Measurements from ENCODE around the gene SLC35G3. TPM values are rescaled to one million over a fixed set of nuclear protein-coding genes. Genes with fewer than 3 reads are reported as not detected.
"Not testable (repeated sequence)": the region's sequence is repeated elsewhere in the genome, so short reads cannot be mapped to it uniquely, and the experiment has no call there.

Gene SLC35G3
- total RNA-seq, 2 donors from 2014 or later: not detected

GRCh38 chr17:35235917-35236316 is 41.7 kb upstream of the SLC35G3 start:
- ATAC-seq (no peak), DNase-seq (no peak)
- no peaks in the 10 kb centered on the region for H3K9me3 ChIP-seq
- 92% methylated on average over 2 of the region's 2 CpGs; no CpG with 5 or more reads in 1 of the 2 donors for WGBS, 2 donors
- H3K4me3 ChIP-seq: no peak overlapping the region
- intact Hi-C loops (cut with DNase I): no loop called here
- TF ChIP-seq POLR2A (IDR thresholded peaks at IDR 0.05) (no peak), CTCF (IDR thresholded peaks at IDR 0.05) (no peak)
- H3K4me1 ChIP-seq: no peaks in the 10 kb centered on the region
- no peaks in the 10 kb centered on the region for H3K27me3 ChIP-seq
- H3K36me3 ChIP-seq (replicated peaks in 1 of 2; ENCODE audit: insufficient read depth in 1 of 2, low read depth in 2 of 2): no peaks in the 10 kb centered on the region
- H3K27ac ChIP-seq: no peak overlapping the region

DNA sequence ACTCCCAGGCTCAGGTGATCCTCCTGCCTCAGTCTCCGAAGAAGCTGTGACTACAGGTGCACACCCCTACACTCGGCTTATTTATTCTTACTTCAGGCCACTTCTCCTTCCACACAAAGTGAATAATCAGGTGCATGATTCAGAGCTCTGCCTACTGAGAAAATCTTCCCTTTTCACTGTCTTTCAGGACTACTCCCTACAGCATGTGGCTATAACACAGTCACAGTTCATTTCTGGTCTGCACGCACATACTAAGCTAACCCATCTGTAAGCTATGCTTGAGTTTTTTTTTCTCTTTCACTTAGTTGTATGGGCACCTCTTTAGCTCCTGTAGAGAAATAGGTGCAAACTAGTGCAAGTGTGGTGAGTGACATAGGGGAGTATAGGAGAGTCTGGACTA is 41.1 kb upstream of the SLC35G3 start:
- 78 to 85% methylated on average over 3 of the region's 3 CpGs for WGBS, 2 donors
- ATAC-seq (no peak), DNase-seq (no peak)
- intact Hi-C loops (cut with DNase I): no loop called here
- no peaks in the 10 kb centered on the region for H3K27me3 ChIP-seq
- no peak overlapping the region for H3K27ac ChIP-seq
- no peaks in the 10 kb centered on the region for H3K4me1 ChIP-seq
- no peaks in the 10 kb centered on the region for H3K36me3 ChIP-seq (replicated peaks in 1 of 2; ENCODE audit: insufficient read depth in 1 of 2, low read depth in 2 of 2)
- TF ChIP-seq CTCF (IDR thresholded peaks at IDR 0.05) (no peak), POLR2A (IDR thresholded peaks at IDR 0.05) (no peak)
- no peaks in the 10 kb centered on the region for H3K9me3 ChIP-seq
- H3K4me3 ChIP-seq: no peak overlapping the region

- H3K4me3 ChIP-seq; intact Hi-C loops (cut with DNase I): not testable (repeated sequence)
- WGBS, 2 donors: 72 to 76% methylated on average over 4 of the region's 4 CpGs
Observed at GRCh38 chr17:35234315-35234714, 40.1 kb upstream of the SLC35G3 start.

DNA sequence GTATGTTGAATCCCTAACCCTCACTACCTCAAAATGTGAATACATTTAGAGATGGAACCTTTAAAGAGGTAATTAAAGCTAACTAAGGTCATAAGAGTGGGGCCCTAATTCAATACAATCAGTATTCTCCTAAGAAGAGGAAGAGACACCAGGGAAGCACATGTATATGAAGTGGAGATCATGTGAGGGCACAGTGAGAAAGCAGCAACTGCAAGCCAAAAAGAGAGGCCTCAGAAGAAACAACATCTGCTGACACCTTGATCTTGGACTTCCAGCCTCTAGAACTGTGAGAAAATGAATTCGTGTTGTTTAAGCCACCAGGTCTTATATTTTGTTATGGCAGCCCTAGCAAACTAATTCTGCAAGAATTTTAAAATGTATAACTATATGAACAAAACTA is 35.4 kb upstream of the SLC35G3 start:
- H3K9me3 ChIP-seq: no peaks in the 10 kb centered on the region
- TF ChIP-seq POLR2A (IDR thresholded peaks at IDR 0.05) (no peak), CTCF (IDR thresholded peaks at IDR 0.05) (no peak)
- no peak for ATAC-seq
- intact Hi-C loops (cut with DNase I): no loop called here
- H3K4me1 ChIP-seq: no peaks in the 10 kb centered on the region
- no peak for DNase-seq
- WGBS, 2 donors: 52 to 79% methylated on average over 1 of the region's 1 CpG
- H3K27me3 ChIP-seq: no peaks in the 10 kb centered on the region
- no peak overlapping the region for H3K27ac ChIP-seq
- H3K36me3 ChIP-seq (replicated peaks in 1 of 2; ENCODE audit: insufficient read depth in 1 of 2, low read depth in 2 of 2): no peaks in the 10 kb centered on the region
- no peak overlapping the region for H3K4me3 ChIP-seq

More at GRCh38 chr17:35234315-35234714, 40.1 kb upstream of the SLC35G3 start:
- not testable (repeated sequence) for H3K27ac ChIP-seq; H3K27me3 ChIP-seq; H3K9me3 ChIP-seq; H3K4me1 ChIP-seq; ATAC-seq; DNase-seq; H3K36me3 ChIP-seq (replicated peaks in 1 of 2; ENCODE audit: insufficient read depth in 1 of 2, low read depth in 2 of 2)

- Histone ChIP-seq H3K4me3 (no peak overlapping the region), H3K27ac (no peak overlapping the region), H3K27me3 (no peaks in the 10 kb centered on the region), H3K36me3 (replicated peaks in 1 of 2; ENCODE audit: insufficient read depth in 1 of 2, low read depth in 2 of 2) (no peaks in the 10 kb centered on the region), H3K9me3 (peaks cover 0 to 4% (median 0%) of the 10 kb centered on the region in 3 donors), H3K4me1 (no peaks in the 10 kb centered on the region)
- ATAC-seq (no peak), DNase-seq (no peak)
- intact Hi-C loops (cut with DNase I): no loop called here
- TF ChIP-seq POLR2A (IDR thresholded peaks at IDR 0.05): no peak
- no peak for TF ChIP-seq CTCF (IDR thresholded peaks at IDR 0.05)
- 91 to 93% methylated on average over 2 of the region's 2 CpGs for WGBS, 2 donors
Observed at GRCh38 chr17:35227546-35227945, 33.4 kb upstream of the SLC35G3 start.

Data from body of pancreas (tissue), 4 donors.